SK-N-SH treated with all-trans-retinoic acid at 6 μM for 48 hours (cell line): ENCODE measurements around the gene DUSP11.

ENCODE experiments used
- ATAC-seq: fragments of 200-7000 bp; cut with Tn5 transposase; 3 replicates; pipeline ENCODE4 v1.9.1; 2020; ENCODE audit warnings: mild to moderate bottlenecking, moderate library complexity
- ARNTL ChIP-seq: fragments of 450-650 bp; formaldehyde crosslinking; IDR thresholded peaks from 2 replicates; pipeline ENCODE4 v1.5.0; 2020; ENCODE audit warnings: low read depth, mild to moderate bottlenecking, moderate library complexity, borderline replicate concordance
- BACH2 ChIP-seq: fragments of 250-450 bp; sonication (Bioruptor Pico); IDR thresholded peaks from 2 replicates; pipeline ENCODE4 v1.9.0; 2021; ENCODE audit warnings: mild to moderate bottlenecking, borderline replicate concordance
- CSDC2 ChIP-seq: fragments of 250-450 bp; sonication (Bioruptor Pico); IDR thresholded peaks from 2 replicates; pipeline ENCODE4 v1.5.0; 2020; ENCODE audit warnings: mild to moderate bottlenecking, moderate library complexity
- ESRRG ChIP-seq: fragments of 250-450 bp; sonication (Bioruptor Pico); IDR thresholded peaks from 2 replicates; pipeline ENCODE4 v1.6.1; 2021; ENCODE audit warnings: mild to moderate bottlenecking
- GLIS3 ChIP-seq: fragments of 250-450 bp; sonication (Bioruptor Pico); IDR thresholded peaks from 2 replicates; pipeline ENCODE4 v1.5.0; 2020; ENCODE audit warnings: mild to moderate bottlenecking, moderate library complexity
- ISL1 ChIP-seq: fragments of 250-450 bp; sonication (Bioruptor Pico); IDR thresholded peaks from 2 replicates; pipeline ENCODE4 v2.1.2; 2022; ENCODE audit warnings: mild to moderate bottlenecking, moderate library complexity
- OSR1 ChIP-seq: fragments of 250-450 bp; sonication (Bioruptor Pico); IDR thresholded peaks from 2 replicates; pipeline ENCODE4 v1.8.0; 2022; ENCODE audit warnings: moderate library complexity, mild to moderate bottlenecking, inconsistent platforms
- PPARA ChIP-seq: fragments of 250-450 bp; sonication (Bioruptor Pico); IDR thresholded peaks from 2 replicates; pipeline ENCODE4 v1.5.0; 2020; ENCODE audit warnings: mild to moderate bottlenecking, borderline replicate concordance
- RARB ChIP-seq: fragments of 250-450 bp; sonication (Bioruptor Pico); IDR thresholded peaks from 2 replicates; pipeline ENCODE4 v1.8.0; 2021; ENCODE audit warnings: mild to moderate bottlenecking, moderate library complexity
- SNAI2 ChIP-seq: fragments of 250-450 bp; sonication (Bioruptor Pico); IDR thresholded peaks from 2 replicates; pipeline ENCODE4 v1.5.0; 2020; ENCODE audit warnings: mild to moderate bottlenecking, moderate library complexity
- TCF4 ChIP-seq: fragments of 250-450 bp; sonication (Bioruptor Pico); IDR thresholded peaks from 2 replicates; pipeline ENCODE4 v1.8.0; 2021; ENCODE audit warnings: mild to moderate bottlenecking, moderate library complexity, borderline replicate concordance
- TOX ChIP-seq: fragments of 250-450 bp; sonication (Bioruptor Pico); IDR thresholded peaks from 2 replicates; pipeline ENCODE4 v1.8.0; 2021; ENCODE audit warnings: mild to moderate bottlenecking, moderate library complexity, borderline replicate concordance
- ZC3H10 ChIP-seq: fragments of 250-450 bp; sonication (Bioruptor Pico); IDR thresholded peaks from 2 replicates; pipeline ENCODE4 v1.5.1; 2021; ENCODE audit warnings: mild to moderate bottlenecking, moderate library complexity
- ZFP3 ChIP-seq: fragments of 250-450 bp; sonication (Bioruptor Pico); IDR thresholded peaks from 2 replicates; pipeline ENCODE4 v1.5.0; 2020; ENCODE audit warnings: mild to moderate bottlenecking, moderate library complexity
- ZFP30 ChIP-seq: fragments of 450-650 bp; formaldehyde crosslinking; IDR thresholded peaks from 2 replicates; pipeline ENCODE4 v1.5.0; 2022; ENCODE audit warnings: mild to moderate bottlenecking, moderate library complexity
- ZNF70 ChIP-seq: fragments of 450-650 bp; formaldehyde crosslinking; IDR thresholded peaks from 2 replicates; pipeline ENCODE4 v1.5.0; 2020; ENCODE audit warnings: mild to moderate bottlenecking, moderate library complexity
- ZNF8 ChIP-seq: fragments of 450-650 bp; formaldehyde crosslinking; IDR thresholded peaks from 2 replicates; pipeline ENCODE4 v1.5.0; 2020; ENCODE audit warnings: mild to moderate bottlenecking, moderate library complexity
- TF ChIP-seq, protein P1 (sequence below): fragments of 250-450 bp; sonication (Bioruptor Pico); IDR thresholded peaks from 2 replicates; pipeline ENCODE4 v1.5.1; 2021; ENCODE audit warnings: mild to moderate bottlenecking, moderate library complexity
- TF ChIP-seq, protein P2 (sequence below): fragments of 250-450 bp; sonication (Bioruptor Pico); IDR thresholded peaks from 2 replicates; pipeline ENCODE4 v1.8.0; 2020; ENCODE audit warnings: mild to moderate bottlenecking, moderate library complexity, borderline replicate concordance
- TF ChIP-seq, protein P3 (sequence below): fragments of 250-450 bp; sonication (Bioruptor Pico); IDR thresholded peaks from 2 replicates; pipeline ENCODE4 v1.5.1; 2020; ENCODE audit warnings: low read depth, mild to moderate bottlenecking, moderate library complexity
- TF ChIP-seq, protein P4 (sequence below): fragments of 250-450 bp; sonication (Bioruptor Pico); IDR thresholded peaks from 2 replicates; pipeline ENCODE4 v1.8.0; 2021; ENCODE audit warnings: low read depth, mild to moderate bottlenecking, moderate library complexity, borderline replicate concordance

Gene DUSP11

DNA sequence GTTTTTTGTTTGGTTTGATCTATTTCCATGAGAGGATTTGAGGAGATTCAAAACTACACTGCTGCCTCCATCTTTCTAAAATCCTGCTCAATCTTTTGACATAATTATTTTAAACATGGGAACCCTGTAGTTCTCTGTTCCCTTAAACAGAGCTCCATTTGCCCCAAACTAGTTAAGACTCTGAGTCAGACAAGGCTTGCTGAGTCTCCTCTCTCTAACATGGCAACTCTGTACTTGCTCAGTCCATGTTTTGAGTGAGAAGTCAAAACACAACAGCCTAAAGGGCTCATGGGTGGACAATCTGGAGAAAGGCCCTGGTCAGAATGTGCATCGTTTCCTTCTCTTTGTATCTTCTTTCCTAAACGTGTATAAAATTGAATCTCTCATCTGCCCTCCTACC lies 41.8 kb upstream of the DUSP11 start (continued):
- no peak for TF ChIP-seq PPARA (CRISPR knock-in tag)

DNA sequence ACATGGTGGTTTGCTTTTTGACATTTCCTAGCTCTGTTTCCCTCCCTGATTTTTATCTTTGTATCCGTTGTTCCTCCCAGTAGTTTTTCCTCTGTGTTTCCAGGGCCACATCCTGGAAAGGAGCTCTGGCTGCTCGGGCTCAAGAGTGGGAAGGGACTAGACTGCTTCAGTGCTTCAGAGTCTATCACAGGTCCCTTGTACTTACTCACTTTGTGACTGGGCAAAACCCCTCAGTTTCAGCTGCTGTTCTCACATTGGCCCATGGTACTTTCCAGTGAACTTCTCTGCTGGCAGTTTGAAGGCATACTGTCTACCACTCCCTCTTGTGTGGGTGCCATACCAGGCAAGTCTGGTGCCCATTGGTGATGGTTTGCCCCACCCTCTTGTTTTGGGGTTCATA lies 41.3 kb upstream of the DUSP11 start:
- no peak for TF ChIP-seq TOX (CRISPR knock-in tag)
- ATAC-seq = no peak

DNA sequence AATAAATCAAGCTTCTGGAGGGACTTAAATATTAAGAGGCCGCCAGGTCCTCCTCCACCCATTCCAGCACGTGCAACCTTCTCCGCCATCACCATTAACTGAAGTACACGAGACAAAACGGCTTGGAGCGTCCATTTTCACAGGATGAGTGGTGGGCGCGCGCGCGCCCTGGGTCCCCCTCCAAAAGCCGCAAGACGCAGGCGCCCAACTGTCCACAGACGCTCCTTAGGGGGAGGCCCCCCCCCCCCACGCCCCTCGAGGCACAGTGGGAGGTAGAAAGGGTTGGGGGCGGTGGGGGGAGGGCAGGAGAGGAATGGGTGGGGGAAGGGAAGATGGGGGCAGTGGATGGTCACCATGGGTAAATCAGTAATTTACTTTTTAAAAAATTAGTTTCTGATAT lies 38.4 kb upstream of the DUSP11 start:
- TF ChIP-seq, protein P1, sequence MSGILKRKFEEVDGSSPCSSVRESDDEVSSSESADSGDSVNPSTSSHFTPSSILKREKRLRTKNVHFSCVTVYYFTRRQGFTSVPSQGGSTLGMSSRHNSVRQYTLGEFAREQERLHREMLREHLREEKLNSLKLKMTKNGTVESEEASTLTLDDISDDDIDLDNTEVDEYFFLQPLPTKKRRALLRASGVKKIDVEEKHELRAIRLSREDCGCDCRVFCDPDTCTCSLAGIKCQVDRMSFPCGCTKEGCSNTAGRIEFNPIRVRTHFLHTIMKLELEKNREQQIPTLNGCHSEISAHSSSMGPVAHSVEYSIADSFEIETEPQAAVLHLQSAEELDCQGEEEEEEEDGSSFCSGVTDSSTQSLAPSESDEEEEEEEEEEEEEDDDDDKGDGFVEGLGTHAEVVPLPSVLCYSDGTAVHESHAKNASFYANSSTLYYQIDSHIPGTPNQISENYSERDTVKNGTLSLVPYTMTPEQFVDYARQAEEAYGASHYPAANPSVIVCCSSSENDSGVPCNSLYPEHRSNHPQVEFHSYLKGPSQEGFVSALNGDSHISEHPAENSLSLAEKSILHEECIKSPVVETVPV (CRISPR knock-in tag) = no peak
- no peak for TF ChIP-seq ISL1 (CRISPR knock-in tag)
- TF ChIP-seq SNAI2 (CRISPR knock-in tag) = no peak
- TF ChIP-seq ARNTL (CRISPR knock-in tag) = no peak
- TF ChIP-seq PPARA (CRISPR knock-in tag) = no peak
- no peak for TF ChIP-seq ZC3H10 (CRISPR knock-in tag)
- no peak for TF ChIP-seq TOX (CRISPR knock-in tag)
- TF ChIP-seq BACH2 (CRISPR knock-in tag) = no peak
- no peak for TF ChIP-seq TCF4 (CRISPR knock-in tag)
- no peak for TF ChIP-seq ZNF70 (CRISPR knock-in tag)
- TF ChIP-seq, protein P2, sequence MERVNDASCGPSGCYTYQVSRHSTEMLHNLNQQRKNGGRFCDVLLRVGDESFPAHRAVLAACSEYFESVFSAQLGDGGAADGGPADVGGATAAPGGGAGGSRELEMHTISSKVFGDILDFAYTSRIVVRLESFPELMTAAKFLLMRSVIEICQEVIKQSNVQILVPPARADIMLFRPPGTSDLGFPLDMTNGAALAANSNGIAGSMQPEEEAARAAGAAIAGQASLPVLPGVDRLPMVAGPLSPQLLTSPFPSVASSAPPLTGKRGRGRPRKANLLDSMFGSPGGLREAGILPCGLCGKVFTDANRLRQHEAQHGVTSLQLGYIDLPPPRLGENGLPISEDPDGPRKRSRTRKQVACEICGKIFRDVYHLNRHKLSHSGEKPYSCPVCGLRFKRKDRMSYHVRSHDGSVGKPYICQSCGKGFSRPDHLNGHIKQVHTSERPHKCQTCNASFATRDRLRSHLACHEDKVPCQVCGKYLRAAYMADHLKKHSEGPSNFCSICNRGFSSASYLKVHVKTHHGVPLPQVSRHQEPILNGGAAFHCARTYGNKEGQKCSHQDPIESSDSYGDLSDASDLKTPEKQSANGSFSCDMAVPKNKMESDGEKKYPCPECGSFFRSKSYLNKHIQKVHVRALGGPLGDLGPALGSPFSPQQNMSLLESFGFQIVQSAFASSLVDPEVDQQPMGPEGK (CRISPR knock-in tag) = no peak
- TF ChIP-seq ZFP30 (CRISPR knock-in tag) = no peak
- no peak for TF ChIP-seq ESRRG
- TF ChIP-seq ZNF8 (CRISPR knock-in tag) = no peak
- TF ChIP-seq OSR1 = no peak
- no peak for TF ChIP-seq GLIS3
- TF ChIP-seq, protein P3, sequence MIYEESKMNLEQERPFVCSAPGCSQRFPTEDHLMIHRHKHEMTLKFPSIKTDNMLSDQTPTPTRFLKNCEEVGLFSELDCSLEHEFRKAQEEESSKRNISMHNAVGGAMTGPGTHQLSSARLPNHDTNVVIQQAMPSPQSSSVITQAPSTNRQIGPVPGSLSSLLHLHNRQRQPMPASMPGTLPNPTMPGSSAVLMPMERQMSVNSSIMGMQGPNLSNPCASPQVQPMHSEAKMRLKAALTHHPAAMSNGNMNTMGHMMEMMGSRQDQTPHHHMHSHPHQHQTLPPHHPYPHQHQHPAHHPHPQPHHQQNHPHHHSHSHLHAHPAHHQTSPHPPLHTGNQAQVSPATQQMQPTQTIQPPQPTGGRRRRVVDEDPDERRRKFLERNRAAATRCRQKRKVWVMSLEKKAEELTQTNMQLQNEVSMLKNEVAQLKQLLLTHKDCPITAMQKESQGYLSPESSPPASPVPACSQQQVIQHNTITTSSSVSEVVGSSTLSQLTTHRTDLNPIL (CRISPR knock-in tag) = no peak
- no peak for TF ChIP-seq ZFP3 (CRISPR knock-in tag)
- TF ChIP-seq CSDC2 (CRISPR knock-in tag) = no peak
- no peak for TF ChIP-seq RARB (CRISPR knock-in tag)
- ATAC-seq = no peak

DNA sequence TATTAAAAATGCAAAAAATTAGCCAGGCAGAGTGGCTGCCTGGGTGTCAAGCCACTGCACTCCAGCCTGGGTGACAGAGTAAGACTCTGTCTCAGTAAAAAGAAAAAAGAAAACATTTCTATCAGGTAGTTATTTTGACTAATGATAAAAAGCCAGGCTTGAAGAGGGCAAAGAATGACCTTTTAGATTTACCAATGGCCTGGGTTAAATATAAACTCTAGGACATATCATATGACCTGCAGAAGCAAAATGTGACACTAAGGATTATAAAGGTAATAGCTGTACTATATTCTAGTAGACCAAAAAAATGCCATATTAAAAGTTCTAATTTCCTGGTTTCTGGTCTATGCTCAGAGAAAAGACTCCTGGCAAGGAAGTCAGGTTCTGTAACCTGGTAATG lies 32.7 kb upstream of the DUSP11 start:
- no peak for TF ChIP-seq PPARA (CRISPR knock-in tag)
- TF ChIP-seq, protein P4, sequence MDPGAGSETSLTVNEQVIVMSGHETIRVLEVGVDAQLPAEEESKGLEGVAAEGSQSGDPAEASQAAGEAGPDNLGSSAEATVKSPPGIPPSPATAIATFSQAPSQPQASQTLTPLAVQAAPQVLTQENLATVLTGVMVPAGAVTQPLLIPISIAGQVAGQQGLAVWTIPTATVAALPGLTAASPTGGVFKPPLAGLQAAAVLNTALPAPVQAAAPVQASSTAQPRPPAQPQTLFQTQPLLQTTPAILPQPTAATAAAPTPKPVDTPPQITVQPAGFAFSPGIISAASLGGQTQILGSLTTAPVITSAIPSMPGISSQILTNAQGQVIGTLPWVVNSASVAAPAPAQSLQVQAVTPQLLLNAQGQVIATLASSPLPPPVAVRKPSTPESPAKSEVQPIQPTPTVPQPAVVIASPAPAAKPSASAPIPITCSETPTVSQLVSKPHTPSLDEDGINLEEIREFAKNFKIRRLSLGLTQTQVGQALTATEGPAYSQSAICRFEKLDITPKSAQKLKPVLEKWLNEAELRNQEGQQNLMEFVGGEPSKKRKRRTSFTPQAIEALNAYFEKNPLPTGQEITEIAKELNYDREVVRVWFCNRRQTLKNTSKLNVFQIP (CRISPR knock-in tag) = no peak
- TF ChIP-seq ESRRG = no peak
- no peak for TF ChIP-seq ISL1 (CRISPR knock-in tag)
- no peak for TF ChIP-seq ZC3H10 (CRISPR knock-in tag)
- TF ChIP-seq GLIS3 = no peak
- no peak for TF ChIP-seq CSDC2 (CRISPR knock-in tag)
- no peak for TF ChIP-seq TCF4 (CRISPR knock-in tag)
- TF ChIP-seq SNAI2 (CRISPR knock-in tag) = no peak
- TF ChIP-seq, protein P3 (CRISPR knock-in tag) = no peak
- no peak for TF ChIP-seq ZNF8 (CRISPR knock-in tag)
- TF ChIP-seq, all 23 proteins: peak for 0
- ATAC-seq = no peak
